Gastroesophageal sphincter (tissue), 3 donors: ENCODE data around the gene ALK.

Experiments
- CTCF ChIP-seq, 4 experiments: fragments of 200-600 bp in 2 of 4; fragments of 450-650 bp in 2 of 4; sonication (generic) in 1 of 4; IDR thresholded peaks; one replicate each; pipeline ENCODE4 v1.5.1; 2017 to 2019; ENCODE audit warnings: antibody characterized with exemption in 4 of 4, mild to moderate bottlenecking in 2 of 4, moderate library complexity in 2 of 4
- POLR2A ChIP-seq, 2 donors: fragments of 450-650 bp; IDR thresholded peaks; one replicate each; pipeline ENCODE4 v1.6.1; 2017; ENCODE audit warnings: antibody characterized with exemption in 2 of 2, mild to moderate bottlenecking in 2 of 2, moderate library complexity in 1 of 2

GRCh38 chr2:29742656-29743055, 178.7 kb downstream of the ALK start:
- no peak for TF ChIP-seq CTCF (IDR thresholded peaks at IDR 0.05)
- no peak for TF ChIP-seq POLR2A (IDR thresholded peaks at IDR 0.05)
